HL-60 (cell line): ENCODE data around the gene VPS41.

Experiments
- DNase-seq, 2 experiments: peaks; one replicate each; pipeline ENCODE4 v3.0.0-alpha.2; 2010 to 2020; ENCODE audit warnings: low read depth in 1 of 2, low spot score in 1 of 2
- H3K27ac ChIP-seq: fragments of 250-450 bp; sonication (Bioruptor Pico); replicated peaks from 2 replicates; pipeline ENCODE4 v1.5.1; 2020; ENCODE audit warnings: mild to moderate bottlenecking, moderate library complexity
- H3K27me3 ChIP-seq: fragments of 250-450 bp; sonication (Bioruptor Pico); 2 replicates; pipeline ENCODE4 v1.5.1; 2021; ENCODE audit warnings: mild to moderate bottlenecking, moderate library complexity; ENCODE audit not compliant: insufficient read depth, poor library complexity, severe bottlenecking
- H3K4me3 ChIP-seq: replicated peaks from 2 replicates; pipeline ENCODE4 v1.5.1; 2011; ENCODE audit warnings: mild to moderate bottlenecking, control low read depth, low read length; ENCODE audit not compliant: insufficient read depth
- GABPA ChIP-seq: IDR thresholded peaks from 2 replicates; pipeline ENCODE4 v1.6.1; 2012; ENCODE audit warnings: low read depth
- POLR2AphosphoS5 ChIP-seq: IDR thresholded peaks from 2 replicates; pipeline ENCODE4 v1.6.1; 2012; ENCODE audit warnings: low read depth
- REST ChIP-seq: IDR thresholded peaks from 2 replicates; pipeline ENCODE4 v1.6.1; 2012; ENCODE audit warnings: low read depth; ENCODE audit not compliant: insufficient replicate concordance
- SPI1 ChIP-seq: IDR thresholded peaks from 2 replicates; pipeline ENCODE4 v1.6.1; 2012; ENCODE audit warnings: low read depth, mild to moderate bottlenecking, borderline replicate concordance
- TF ChIP-seq, protein P1 (sequence below): IDR thresholded peaks from one replicate; pipeline ENCODE4 v1.5.1; 2011; ENCODE audit warnings: low read length, control low read depth, inconsistent platforms; ENCODE audit not compliant: insufficient read depth

Gene VPS41

DNA sequence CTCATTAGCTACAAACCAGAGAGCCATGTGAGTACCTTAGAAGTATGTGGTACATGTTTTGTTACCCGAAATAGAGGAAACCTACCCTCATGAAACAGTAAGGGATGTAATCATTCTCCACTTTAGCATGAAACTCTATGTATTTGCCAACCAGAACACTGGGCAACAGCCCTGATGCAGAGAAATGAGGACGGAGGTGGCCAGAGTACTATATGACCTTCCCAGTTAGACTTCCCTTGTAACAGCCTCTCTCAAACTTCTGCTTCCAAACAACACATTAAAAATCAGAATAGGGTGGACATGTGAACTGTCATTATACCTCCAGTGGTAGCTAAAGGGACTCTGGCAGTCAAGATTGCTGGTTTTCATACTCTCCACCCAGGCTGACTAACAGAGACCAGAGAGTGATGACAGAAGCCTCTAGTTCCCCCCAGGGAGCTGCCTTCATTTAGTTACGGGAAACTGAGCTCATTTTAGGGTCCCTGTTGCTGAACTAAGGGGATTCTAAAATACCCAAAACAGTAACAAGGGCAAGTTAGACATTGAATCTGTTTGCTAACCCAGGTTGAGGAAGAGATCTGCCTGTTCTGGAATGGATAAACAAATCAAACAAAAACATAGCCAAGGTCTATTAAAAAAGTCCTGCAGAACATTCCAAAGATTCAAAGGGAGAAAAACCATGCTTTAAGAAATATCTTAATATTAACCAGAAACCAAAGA, 83.1 kb downstream of the VPS41 start:
- no peaks in the 10 kb centered on the region for H3K27me3 ChIP-seq
- TF ChIP-seq, protein P1, sequence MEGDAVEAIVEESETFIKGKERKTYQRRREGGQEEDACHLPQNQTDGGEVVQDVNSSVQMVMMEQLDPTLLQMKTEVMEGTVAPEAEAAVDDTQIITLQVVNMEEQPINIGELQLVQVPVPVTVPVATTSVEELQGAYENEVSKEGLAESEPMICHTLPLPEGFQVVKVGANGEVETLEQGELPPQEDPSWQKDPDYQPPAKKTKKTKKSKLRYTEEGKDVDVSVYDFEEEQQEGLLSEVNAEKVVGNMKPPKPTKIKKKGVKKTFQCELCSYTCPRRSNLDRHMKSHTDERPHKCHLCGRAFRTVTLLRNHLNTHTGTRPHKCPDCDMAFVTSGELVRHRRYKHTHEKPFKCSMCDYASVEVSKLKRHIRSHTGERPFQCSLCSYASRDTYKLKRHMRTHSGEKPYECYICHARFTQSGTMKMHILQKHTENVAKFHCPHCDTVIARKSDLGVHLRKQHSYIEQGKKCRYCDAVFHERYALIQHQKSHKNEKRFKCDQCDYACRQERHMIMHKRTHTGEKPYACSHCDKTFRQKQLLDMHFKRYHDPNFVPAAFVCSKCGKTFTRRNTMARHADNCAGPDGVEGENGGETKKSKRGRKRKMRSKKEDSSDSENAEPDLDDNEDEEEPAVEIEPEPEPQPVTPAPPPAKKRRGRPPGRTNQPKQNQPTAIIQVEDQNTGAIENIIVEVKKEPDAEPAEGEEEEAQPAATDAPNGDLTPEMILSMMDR = no peak
- TF ChIP-seq GABPA (no peak), POLR2AphosphoS5 (no peak), SPI1 (no peak), REST (no peak)
- no peak for DNase-seq
- H3K27ac ChIP-seq = no peak overlapping the region
- no peak overlapping the region for H3K4me3 ChIP-seq

GRCh38 chr7:38824948-38825347, 84.0 kb downstream of the VPS41 start:
- Histone ChIP-seq H3K27ac (no peak overlapping the region), H3K27me3 (no peaks in the 10 kb centered on the region), H3K4me3 (no peak overlapping the region)
- TF ChIP-seq POLR2AphosphoS5 = no peak
- TF ChIP-seq, protein P1 = no peak
- no peak for TF ChIP-seq SPI1
- no peak for TF ChIP-seq REST
- no peak for TF ChIP-seq GABPA
- DNase-seq = no peak

DNA sequence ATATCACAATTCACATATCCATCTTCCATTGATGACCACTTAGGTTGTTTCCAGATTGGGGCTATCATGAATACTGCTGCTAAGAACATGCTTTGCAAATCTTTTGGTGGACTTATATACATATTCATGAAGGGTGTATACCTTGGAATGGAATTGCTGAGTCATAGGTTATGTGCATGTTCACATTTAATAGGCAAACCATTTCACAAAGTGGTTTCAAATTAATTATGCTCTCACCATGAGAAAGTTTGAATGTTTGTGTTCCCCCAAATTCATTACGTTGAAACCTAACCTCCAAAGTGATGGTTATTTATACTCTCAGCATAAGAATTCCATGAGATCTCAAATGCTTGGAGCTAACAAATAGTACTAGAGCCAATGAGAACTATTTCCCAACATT, 86.4 kb downstream of the VPS41 start:
- TF ChIP-seq, protein P1 = no peak
- TF ChIP-seq REST = no peak
- no peak for TF ChIP-seq SPI1
- TF ChIP-seq GABPA = no peak
- TF ChIP-seq POLR2AphosphoS5 = no peak
- Histone ChIP-seq H3K4me3 (no peak overlapping the region), H3K27ac (no peak overlapping the region), H3K27me3 (no peaks in the 10 kb centered on the region)
- no peak for DNase-seq
